Medulla oblongata (tissue), 1 donor: ENCODE measurements around the gene P4HB.

ENCODE experiments used
- DNase-seq: peaks from one replicate; pipeline ENCODE4 v3.0.0-alpha.2; 2015; ENCODE audit errors: extremely low spot score

The P4HB gene

GRCh38 chr17:81859906-81860755, at the start of gene P4HB:
TSS of gene P4HB (minus strand) at chr17:81860535. CDS start at chr17:81860471, 64 bp downstream.
- DNase-seq = no peak

GRCh38 chr17:81909231-81909630, 48.9 kb upstream of the P4HB start:
- no peak for DNase-seq

- DNase-seq = no peak
These were observed 48.5 kb upstream of the P4HB start for GRCh38 chr17:81908793-81909192.

- no peak for DNase-seq
These were observed 47.1 kb upstream of the P4HB start for GRCh38 chr17:81907219-81908145.

DNA sequence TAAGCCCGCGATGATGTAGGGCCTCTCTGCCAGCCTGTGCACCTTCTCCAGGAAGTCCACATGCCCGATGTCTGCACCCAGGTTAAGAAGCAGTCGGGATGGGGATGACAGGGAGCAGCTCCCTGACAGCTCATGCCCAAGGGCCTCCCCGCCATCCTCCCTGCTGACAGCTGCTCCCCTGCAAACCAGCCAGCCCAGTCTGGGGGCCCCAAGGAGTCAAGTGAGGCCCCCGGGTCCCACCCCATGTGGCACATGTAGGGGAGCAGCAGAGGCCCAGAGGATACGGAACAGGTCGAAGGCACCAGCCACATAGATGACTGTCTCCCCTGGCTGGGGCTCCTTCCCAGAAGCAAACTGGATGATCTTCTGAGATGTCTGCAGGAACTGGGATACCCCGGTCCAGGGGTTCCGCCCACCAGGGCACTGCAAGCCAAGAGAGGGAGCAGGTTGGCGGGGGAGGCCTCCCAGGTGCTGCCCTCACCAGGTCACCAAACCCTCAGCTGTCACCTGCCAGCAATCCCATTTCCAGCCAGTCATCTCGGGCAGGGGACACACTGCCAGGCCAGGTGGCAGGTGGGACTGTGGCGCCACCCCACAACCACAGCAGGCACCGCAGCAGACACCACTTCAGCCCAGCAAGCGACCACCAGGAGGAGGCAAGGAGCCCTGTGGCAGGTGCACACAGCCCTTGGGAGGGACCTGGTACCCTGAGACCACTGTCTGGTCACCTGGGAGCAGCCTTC, 46.3 kb upstream of the P4HB start:
- no peak for DNase-seq

DNA sequence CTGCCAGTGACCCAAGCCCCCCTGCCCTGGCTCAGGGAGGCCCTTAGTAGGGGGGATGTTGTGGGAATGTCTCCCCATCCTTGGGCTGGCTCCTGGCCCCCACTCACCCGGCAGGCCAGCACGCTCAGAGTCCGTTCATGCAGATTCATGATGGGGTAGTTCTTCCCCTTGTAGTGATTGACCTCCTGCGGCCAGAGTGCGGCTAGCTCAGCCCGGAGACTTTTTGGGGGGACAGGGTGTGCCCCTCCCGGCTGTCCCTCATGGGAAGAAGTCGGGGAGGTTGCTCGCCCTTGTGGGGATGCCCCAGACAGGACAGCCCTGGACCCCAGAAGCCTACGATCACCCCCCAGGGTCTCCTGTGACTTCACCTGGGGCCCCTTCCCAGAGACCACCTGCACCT, 45.7 kb upstream of the P4HB start:
- no peak for DNase-seq

GRCh38 chr17:81905424-81905875, 45.1 kb upstream of the P4HB start:
- DNase-seq = no peak

DNA sequence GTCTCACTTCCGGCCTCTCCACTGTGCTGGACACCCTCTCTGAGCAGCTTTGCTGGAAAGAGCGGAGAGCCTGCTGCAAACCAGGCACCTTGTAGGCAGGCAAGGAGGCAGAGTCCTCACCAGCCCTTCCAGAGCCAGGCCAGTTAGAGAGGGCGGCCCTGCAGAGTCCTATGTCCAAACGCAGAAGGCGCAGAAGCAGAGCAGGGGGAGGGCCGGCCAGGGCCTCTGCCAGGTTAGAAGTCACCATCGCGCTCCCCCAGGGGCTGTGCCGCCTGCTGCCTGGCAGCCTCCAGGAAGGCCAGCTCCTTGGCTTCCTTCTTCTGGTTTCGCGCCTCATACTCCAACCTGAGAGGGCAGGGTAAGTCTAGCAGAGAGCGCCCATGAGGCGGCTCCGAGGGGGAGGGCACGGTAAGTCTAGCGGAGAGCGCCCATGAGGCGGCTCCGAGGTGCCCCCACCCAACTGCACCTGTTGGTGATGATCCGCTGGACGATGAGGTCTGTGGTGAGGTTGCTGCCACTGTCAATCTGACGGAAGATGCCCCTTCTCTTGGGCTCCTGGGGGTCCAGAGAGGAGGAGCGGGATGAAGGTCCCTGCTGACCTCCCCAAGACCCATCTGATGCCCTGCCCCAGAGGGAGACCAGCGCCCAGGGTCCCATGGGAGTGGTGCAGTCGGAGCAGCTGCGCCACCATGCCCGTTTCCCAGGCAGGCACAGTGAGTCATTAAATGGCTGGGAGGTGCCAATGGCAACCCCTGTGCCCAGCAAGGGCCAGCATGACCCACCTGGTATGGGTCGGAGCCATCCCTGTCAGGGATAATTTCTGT, 44.5 kb upstream of the P4HB start:
- DNase-seq = no peak

- no peak for DNase-seq
These were observed 43.7 kb upstream of the P4HB start for GRCh38 chr17:81903896-81904599.

DNA sequence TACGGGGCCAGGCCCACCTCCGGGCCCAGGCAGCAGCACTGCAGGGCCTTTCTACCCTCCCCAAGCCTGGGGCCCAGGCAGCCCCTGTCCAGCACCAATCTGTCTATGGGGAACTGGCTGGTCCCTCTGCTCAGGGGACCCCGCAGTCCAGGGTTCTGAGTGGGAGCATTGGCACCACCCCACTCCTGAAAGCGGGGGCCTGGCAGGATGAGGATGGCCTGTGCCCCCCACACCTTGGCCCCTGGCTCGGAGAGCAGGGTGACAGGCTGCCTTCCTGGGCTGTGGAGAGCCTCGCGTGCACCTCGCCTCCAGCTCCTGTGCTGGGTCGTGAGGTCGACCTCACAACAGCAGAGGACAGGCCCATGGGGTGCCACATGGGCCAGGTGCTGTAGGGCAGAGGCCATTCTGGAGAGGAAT, 43.1 kb upstream of the P4HB start:
- DNase-seq = no peak

DNA sequence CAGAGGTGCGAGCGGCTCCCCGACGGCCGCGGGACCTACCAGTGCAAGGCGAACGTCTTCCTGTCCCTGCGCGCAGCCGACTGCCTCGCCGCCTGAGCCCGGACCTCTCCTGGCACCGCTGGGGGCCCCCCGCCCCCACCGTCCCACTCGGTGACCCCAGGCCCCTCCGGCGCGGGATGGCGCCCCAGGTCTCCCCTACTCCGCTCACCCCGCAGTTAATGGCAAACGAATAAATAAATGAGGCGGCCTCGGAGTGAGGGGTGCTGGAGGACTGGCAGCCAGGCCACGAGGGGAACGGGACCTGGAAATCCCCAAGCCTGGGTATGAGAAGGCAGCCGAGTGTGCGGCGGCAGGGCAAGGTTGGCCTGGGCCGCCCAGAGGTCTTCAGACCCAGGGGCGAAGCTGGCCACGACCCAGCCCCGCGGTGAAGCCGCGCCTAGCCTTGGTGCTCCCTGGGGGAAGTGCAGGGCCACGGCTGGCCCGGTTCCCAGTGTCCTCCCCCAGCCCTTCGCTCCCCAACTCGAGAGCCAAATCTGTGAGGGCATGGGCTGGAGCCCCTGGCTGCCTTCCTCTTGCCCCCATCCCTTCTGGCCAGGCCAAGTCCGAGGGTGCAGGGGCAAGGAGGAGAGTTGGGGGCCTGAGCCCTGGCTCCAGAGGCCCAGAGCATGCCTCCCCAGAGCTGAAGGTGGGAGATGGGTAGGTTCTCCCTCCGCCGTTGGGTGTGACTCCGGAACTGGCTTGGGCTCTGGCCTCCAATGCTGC, 42.5 kb upstream of the P4HB start:
- no peak for DNase-seq

GRCh38 chr17:81902023-81902652, 41.8 kb upstream of the P4HB start, which contains the start of gene NPB:
TSS of gene NPB (plus strand) at chr17:81902238. CDS start at chr17:81902278, 40 bp downstream.
- DNase-seq = no peak

GRCh38 chr17:81901167-81902022, 41.1 kb upstream of the P4HB start:
- no peak for DNase-seq

DNA sequence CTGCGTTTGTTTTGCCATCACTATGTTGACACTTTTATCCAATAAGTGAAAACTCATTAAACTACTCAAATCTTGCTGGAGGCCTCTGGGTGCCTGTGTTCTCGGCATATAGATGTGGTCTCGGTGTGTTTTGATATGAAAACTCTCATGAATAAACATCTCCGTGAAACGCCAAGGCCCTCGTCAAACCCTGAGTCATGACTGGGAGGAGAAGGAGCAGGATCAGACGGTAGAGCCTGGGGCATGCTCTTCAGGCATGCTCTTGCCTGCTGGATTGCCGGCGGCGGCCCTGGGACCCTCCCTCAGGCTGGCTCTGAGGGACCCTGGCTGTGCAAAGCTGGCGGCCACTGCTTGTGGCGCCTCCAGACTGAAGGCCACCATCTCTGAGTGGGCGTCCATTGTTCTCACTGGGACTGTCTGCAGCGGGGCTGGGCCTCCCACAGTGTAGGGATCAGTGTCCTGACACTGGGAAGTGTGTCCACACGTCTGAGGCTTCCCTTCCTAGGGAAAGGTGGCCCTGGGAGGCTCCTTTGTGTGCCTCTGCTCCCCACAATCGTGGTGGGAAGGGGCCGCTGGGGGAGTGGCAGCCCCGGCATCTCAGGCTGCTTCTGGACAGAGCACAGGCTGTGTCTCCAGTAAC, 40.0 kb upstream of the P4HB start:
- DNase-seq = no peak

GRCh38 chr17:81899514-81900166, 39.3 kb upstream of the P4HB start:
- DNase-seq = no peak

- DNase-seq = no peak
These were observed 38.5 kb upstream of the P4HB start for GRCh38 chr17:81898885-81899284.
